K562 (cell line): ENCODE measurements around the gene SLC17A9. TPM values are rescaled to one million over a fixed set of nuclear protein-coding genes. Genes with fewer than 3 reads are reported as not detected.

Source experiments
- ATAC-seq: fragments of 200-7000 bp; cut with Tn5 transposase; 3 replicates; pipeline ENCODE4 v1.9.1; 2020; ENCODE audit warnings: moderate library complexity
- BruUV-seq: library from RNA; stranded (reverse); fragments of 400-500 nt; replicated peaks from 2 replicates; lab custom pipeline; 2021; lab: Mats Ljungman, UMichigan
- CTCF ChIA-PET: fragments of 300-600 bp; formaldehyde crosslinking; extraction: SDS; loops from one replicate; lab custom pipeline; 2021; ENCODE audit warnings: low intra/inter-chr PET ratio; lab: Yijun Ruan, JAX
- POLR2A ChIA-PET: fragments of 300-600, 350-650 bp; sonication (Branson Sonifier 250); formaldehyde crosslinking; extraction: SDS; loops from one replicate; lab custom pipeline; 2021; ENCODE audit warnings: antibody characterized with exemption, inconsistent platforms; lab: Yijun Ruan, JAX
- DNase-seq, 4 experiments: peaks; one replicate each; pipeline versions ENCODE4 v3.0.0 to v3.0.0-alpha.2; 2011 to 2018; ENCODE audit warnings: low spot score in 3 of 4, mixed read lengths in 3 of 4; ENCODE audit errors: extremely low read depth in 1 of 4
- FAIRE-seq: peaks from 2 replicates; lab custom pipeline; 2011; peaks lifted over from hg19 to GRCh38; lab: Jason Lieb, UNC
- H2AFZ ChIP-seq: 2 replicates; pipeline ENCODE4 v1.6.0; 2011; ENCODE audit warnings: low read depth, low read length, control low read depth, inconsistent platforms
- H3K27ac ChIP-seq: fragments of 200-600 bp; 3 replicates; pipeline ENCODE4 v1.8.0; 2011; ENCODE audit warnings: low read depth, mild to moderate bottlenecking, control low read depth, inconsistent platforms, low read length, moderate library complexity, mixed read lengths; ENCODE audit errors: extremely low read depth
- H3K27me3 ChIP-seq, 2 experiments: fragments of 300-600 bp in 1 of 2; 2 replicates in 1 of 2; 3 replicates in 1 of 2; pipeline versions ENCODE4 v1.6.0 to v1.8.0; 2011; ENCODE audit warnings: inconsistent platforms in 2 of 2, low read length in 2 of 2, mild to moderate bottlenecking in 1 of 2, mixed read lengths in 1 of 2, moderate library complexity in 1 of 2; ENCODE audit not compliant: control insufficient read depth in 2 of 2, insufficient read depth in 2 of 2
- H3K36me3 ChIP-seq: fragments of 300-600 bp; 3 replicates; pipeline ENCODE4 v1.8.0; 2011; ENCODE audit warnings: mild to moderate bottlenecking, low read length, inconsistent platforms; ENCODE audit not compliant: control insufficient read depth, insufficient read depth
- H3K4me1 ChIP-seq, 2 experiments: fragments of 200-600 bp in 1 of 2; replicated peaks in 1 of 2; 2 replicates in 1 of 2; 3 replicates in 1 of 2; pipeline versions ENCODE4 v1.5.1 to v1.8.0; 2011; ENCODE audit warnings: inconsistent platforms in 2 of 2, low read length in 2 of 2, mild to moderate bottlenecking in 1 of 2, mixed read lengths in 1 of 2, moderate library complexity in 1 of 2; ENCODE audit not compliant: control insufficient read depth in 2 of 2, insufficient read depth in 2 of 2
- H3K4me2 ChIP-seq: 2 replicates; pipeline ENCODE4 v1.6.1; 2011; ENCODE audit warnings: low read length, control low read depth, inconsistent platforms, mixed read lengths; ENCODE audit not compliant: insufficient read depth
- H3K4me3 ChIP-seq: fragments of 200-600 bp; sonication (generic), shearing (Covaris generic); 2 replicates; pipeline ENCODE4 v1.5.1; 2016; ENCODE audit warnings: control low read depth, inconsistent platforms
- H3K79me2 ChIP-seq: fragments of 200-600 bp; 3 replicates; pipeline ENCODE4 v1.8.0; 2011; ENCODE audit warnings: low read length, inconsistent platforms; ENCODE audit not compliant: control insufficient read depth, insufficient read depth
- H3K9ac ChIP-seq, 2 experiments: 2 replicates each; pipeline versions ENCODE4 v1.6.0 to v1.6.1; 2011; ENCODE audit warnings: low read depth in 2 of 2, low read length in 2 of 2, control low read depth in 1 of 2, inconsistent platforms in 1 of 2, mild to moderate bottlenecking in 1 of 2, mixed read lengths in 1 of 2; ENCODE audit not compliant: insufficient read depth in 1 of 2
- H3K9me1 ChIP-seq: one replicate; pipeline ENCODE4 v1.6.0; 2011; ENCODE audit warnings: inconsistent platforms, mild to moderate bottlenecking, low read length, moderate library complexity; ENCODE audit not compliant: control insufficient read depth, insufficient read depth
- H3K9me3 ChIP-seq: replicated peaks from 2 replicates; pipeline ENCODE4 v1.5.1; 2011; ENCODE audit warnings: low read depth, low read length, inconsistent platforms; ENCODE audit not compliant: control insufficient read depth, insufficient read depth
- H4K20me1 ChIP-seq: replicated peaks from 2 replicates; pipeline ENCODE4 v1.6.1; 2011; ENCODE audit warnings: low read length, inconsistent platforms, mixed read lengths; ENCODE audit not compliant: control insufficient read depth, insufficient read depth
- DPF2 ChIP-seq: fragments of 450-650 bp; IDR thresholded peaks from 2 replicates; pipeline ENCODE4 v1.6.1; 2016
- ETV1 ChIP-seq: fragments of 450-650 bp; conservative IDR thresholded peaks from 2 replicates; pipeline ENCODE4 v1.6.1; 2016; ENCODE audit warnings: missing genetic modification characterization, control low read depth, low read depth, missing compliant biosample characterization
- HLTF ChIP-seq: fragments of 450-650 bp; IDR thresholded peaks from 2 replicates; pipeline ENCODE4 v1.6.1; 2016
- KDM1A ChIP-seq, 2 experiments: fragments of 450-650 bp; IDR thresholded peaks; 2 replicates each; pipeline ENCODE4 v1.6.1; 2016; ENCODE audit warnings: mild to moderate bottlenecking in 2 of 2
- NELFE ChIP-seq: IDR thresholded peaks from 2 replicates; pipeline ENCODE4 v1.6.1; 2011; ENCODE audit warnings: mild to moderate bottlenecking; ENCODE audit not compliant: insufficient read depth, insufficient read length
- RNF2 ChIP-seq: sonication (generic); IDR thresholded peaks from 2 replicates; pipeline ENCODE4 v1.6.1; 2016
- TFAM ChIP-seq: fragments of 250-450 bp; sonication (Bioruptor Pico); conservative IDR thresholded peaks from 2 replicates; pipeline ENCODE4 v1.5.0; 2021; ENCODE audit warnings: mild to moderate bottlenecking, moderate library complexity
- U2AF2 ChIP-seq: fragments of 200-400 bp; formaldehyde crosslinking; optimal IDR thresholded peaks from 2 replicates; pipeline ENCODE3; 2017; ENCODE audit warnings: low read depth, mild to moderate bottlenecking, low read length
- WGBS: fragments of 100-300 bp; shearing (Covaris generic); methylation state at CpG from one replicate; pipeline ENCODE4 v1.1.6; 2016; ENCODE audit warnings: low coverage, mixed read lengths; ENCODE audit not compliant: insufficient coverage; ENCODE audit errors: missing lambda C conversion rate; 5-methylcytosine and 5-hydroxymethylcytosine counted together
- in situ Hi-C: fragments of 300-500 bp; cut with MboI; formaldehyde crosslinking; loops from 4 replicates; pipeline ENCODE4 v1.15.0; 2018; ENCODE audit warnings: inconsistent platforms, mixed read lengths
- intact Hi-C: fragments of 100-400 bp; cut with micrococcal nuclease; formaldehyde crosslinking; loops from 2 replicates; pipeline ENCODE4 v1.14.2; 2022
- polyA plus RNA-seq, 8 experiments: library from polyadenylated mRNA; depleted of rRNA in 4 of 8; stranded (reverse) in 5 of 8; unstranded in 3 of 8; fragments of >200 nt; fragmentation: Nextera tagmentation in 2 of 8; fragmentation: Illumina TruSeq in 1 of 8; extraction: Ambion mirVana in 2 of 8; extraction: Trizol in 1 of 8; gene quantifications; 2 replicates each; pipeline versions ENCODE4 v1.2.1 to v1.2.3, GENCODE V29; 2011 to 2014; ENCODE audit warnings: inconsistent platforms in 1 of 8, missing spikeins in 1 of 8
- total RNA-seq, 7 experiments: library from RNA; depleted of rRNA in 6 of 7; stranded (reverse); fragments of >200 nt in 6 of 7; fragmentation: Illumina TruSeq in 2 of 7; extraction: Trizol in 2 of 7; gene quantifications; 2 replicates each; pipeline versions ENCODE4 v1.2.1 to v1.2.3, GENCODE V29; 2011 to 2021; ENCODE audit warnings: low replicate concordance in 1 of 7
- TF ChIP-seq, protein P1 (sequence below): fragments of 450-650 bp; IDR thresholded peaks from 2 replicates; pipeline ENCODE4 v1.7.1; 2018; ENCODE audit warnings: mild to moderate bottlenecking, low read depth; ENCODE audit not compliant: partially characterized antibody

SLC17A9 gene
- total and polyA plus RNA-seq, 9 of the 15 experiments (the other 6 are each of a cell fraction or from before 2014, with no cell fraction given) = 0.04 to 0.31 TPM; not detected in 7

DNA sequence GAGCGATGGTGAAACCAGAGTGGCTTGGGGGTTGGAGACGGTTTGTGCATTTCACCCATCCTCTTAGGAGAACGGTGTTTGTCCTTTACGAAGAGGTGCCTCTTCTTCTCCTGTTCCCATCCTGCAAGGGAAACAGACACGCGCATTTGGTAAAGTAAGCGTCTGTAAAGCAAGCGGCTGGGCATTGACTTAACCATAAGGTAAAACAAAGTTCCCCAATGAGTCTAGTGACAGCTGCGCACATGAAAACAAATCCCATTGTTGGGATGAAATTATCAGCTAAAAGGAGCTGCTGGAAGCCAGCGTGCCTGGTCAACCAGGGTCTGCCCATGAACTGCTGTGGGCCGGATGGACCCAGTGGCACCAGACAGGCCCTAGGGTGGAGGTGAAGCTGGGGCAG, 48.4 kb downstream of the SLC17A9 start:
- ATAC-seq = no peak
- H3K9me3 ChIP-seq = no peaks in the 10 kb centered on the region
- no peaks in the 10 kb centered on the region for H3K79me2 ChIP-seq
- no peak overlapping the region for H2AFZ ChIP-seq
- no peaks in the 10 kb centered on the region for H3K9me1 ChIP-seq
- H3K4me2 ChIP-seq = no peak overlapping the region
- H3K27me3 ChIP-seq = peaks cover 47 to 80% of the 10 kb centered on the region in 2 experiments
- H3K9ac ChIP-seq = no peak overlapping the region
- peaks cover 0 to 12% of the 10 kb centered on the region in 2 experiments; a peak in 2 of 5 replicates for H3K4me1 ChIP-seq
- H3K4me3 ChIP-seq = no peak overlapping the region
- intact Hi-C loops = no loop called here
- H3K36me3 ChIP-seq = no peaks in the 10 kb centered on the region
- TF ChIP-seq U2AF2 (no peak), KDM1A (IDR thresholded peaks at IDR 0.05) (no peak), RNF2 (no peak), TFAM (CRISPR knock-in tag) (no peak), NELFE (no peak), DPF2 (no peak), ETV1 (no peak), HLTF (no peak)
- TF ChIP-seq, protein P1, sequence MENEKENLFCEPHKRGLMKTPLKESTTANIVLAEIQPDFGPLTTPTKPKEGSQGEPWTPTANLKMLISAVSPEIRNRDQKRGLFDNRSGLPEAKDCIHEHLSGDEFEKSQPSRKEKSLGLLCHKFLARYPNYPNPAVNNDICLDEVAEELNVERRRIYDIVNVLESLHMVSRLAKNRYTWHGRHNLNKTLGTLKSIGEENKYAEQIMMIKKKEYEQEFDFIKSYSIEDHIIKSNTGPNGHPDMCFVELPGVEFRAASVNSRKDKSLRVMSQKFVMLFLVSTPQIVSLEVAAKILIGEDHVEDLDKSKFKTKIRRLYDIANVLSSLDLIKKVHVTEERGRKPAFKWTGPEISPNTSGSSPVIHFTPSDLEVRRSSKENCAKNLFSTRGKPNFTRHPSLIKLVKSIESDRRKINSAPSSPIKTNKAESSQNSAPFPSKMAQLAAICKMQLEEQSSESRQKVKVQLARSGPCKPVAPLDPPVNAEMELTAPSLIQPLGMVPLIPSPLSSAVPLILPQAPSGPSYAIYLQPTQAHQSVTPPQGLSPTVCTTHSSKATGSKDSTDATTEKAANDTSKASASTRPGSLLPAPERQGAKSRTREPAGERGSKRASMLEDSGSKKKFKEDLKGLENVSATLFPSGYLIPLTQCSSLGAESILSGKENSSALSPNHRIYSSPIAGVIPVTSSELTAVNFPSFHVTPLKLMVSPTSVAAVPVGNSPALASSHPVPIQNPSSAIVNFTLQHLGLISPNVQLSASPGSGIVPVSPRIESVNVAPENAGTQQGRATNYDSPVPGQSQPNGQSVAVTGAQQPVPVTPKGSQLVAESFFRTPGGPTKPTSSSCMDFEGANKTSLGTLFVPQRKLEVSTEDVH = no peak
- TF ChIP-seq, all 486 proteins: peak for 0
- DNase-seq (no peak), FAIRE-seq (no peak)
- BruUV-seq = no TSS peak
- H4K20me1 ChIP-seq = peaks cover 16% of the 10 kb centered on the region
- in situ Hi-C loops = no loop called here
- 8% methylated on average over 11 of the region's 11 CpGs for WGBS
- CTCF ChIA-PET = no interaction called here
- POLR2A ChIA-PET = interaction anchor here (1.3 kb wide), 1 partner anchor 23 kb away, joined by 4 read pairs; no protein-coding TSS in a partner anchor
- no peak overlapping the region for H3K27ac ChIP-seq
